IMR-90 (cell line): ENCODE data around the gene CEP83.

ENCODE experiments used
- MAFK ChIP-seq: IDR thresholded peaks from 2 replicates; pipeline ENCODE4 v1.6.1; 2012; ENCODE audit warnings: low read depth, low read length, improper control_type of control experiment
- SMC3 ChIP-seq: fragments of 150-350 bp; IDR thresholded peaks from 2 replicates; pipeline ENCODE4 v1.6.1; 2016; ENCODE audit warnings: low read depth, mild to moderate bottlenecking, antibody characterized with exemption, low read length, moderate library complexity

GRCh38 chr12:94481734-94482133, 22.1 kb upstream of the CEP83 start:
- no peak for TF ChIP-seq MAFK
- no peak for TF ChIP-seq SMC3
